SK-MEL-5 (cell line): ENCODE data around the gene USP12. TPM values are rescaled to one million over a fixed set of nuclear protein-coding genes. Genes with fewer than 3 reads are reported as not detected.
"Not testable (repeated sequence)": the region's sequence is repeated elsewhere in the genome, so short reads cannot be mapped to it uniquely, and the experiment has no call there.

Experiments used
- DNase-seq: peaks from one replicate; pipeline ENCODE4 v3.0.0-alpha.2; 2016; ENCODE audit warnings: low read depth, low spot score
- in situ Hi-C: cut with HindIII; loops from 2 replicates; pipeline ENCODE4 v1.10.0; 2016; ENCODE audit warnings: low sequenced_read_pairs, high pct_unique_total_duplicates, low pct_unique_long_range_greater_than_20kb
- total RNA-seq: library from RNA; depleted of rRNA; stranded (reverse); fragments of >200 nt; shearing (Covaris generic); gene quantifications from 2 replicates; pipeline ENCODE4 v1.2.3, GENCODE V29; 2014

USP12 gene
- total RNA-seq, 1 experiment from 2014 or later: 20.7 TPM

DNA sequence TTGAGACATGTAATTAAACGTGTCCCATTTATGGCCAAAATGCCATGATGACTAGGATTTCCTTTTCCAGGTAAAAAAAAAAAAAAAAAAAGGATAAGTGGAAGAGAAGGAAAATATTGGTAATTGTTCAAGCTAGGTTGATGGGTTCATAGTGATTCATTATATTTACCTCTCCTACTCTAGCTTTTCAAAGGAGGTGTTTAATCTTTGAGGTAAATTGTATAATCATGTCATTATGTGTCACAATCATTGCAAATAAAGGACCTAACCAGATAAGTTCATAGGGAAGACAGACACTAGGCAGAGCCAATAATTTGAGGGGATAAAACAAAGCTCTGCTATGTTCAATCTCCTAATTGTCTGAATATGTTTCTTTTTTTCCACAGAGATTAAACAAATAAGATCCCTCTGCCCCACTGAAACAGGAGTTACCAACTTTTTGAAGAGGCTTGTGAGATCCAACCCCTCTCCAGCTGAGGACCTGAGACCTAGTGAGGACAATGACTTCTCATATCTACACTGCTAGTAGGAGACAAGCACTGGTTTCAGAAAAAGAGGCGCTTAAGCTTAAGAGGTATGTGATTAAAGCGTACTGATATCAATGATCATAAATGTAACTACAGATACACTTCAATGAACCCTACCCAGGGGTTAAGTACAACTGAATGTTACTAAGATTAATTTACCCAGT lies 61.4 kb downstream of the USP12 start:
- no peak for DNase-seq
- in situ Hi-C loops: no loop called here

DNA sequence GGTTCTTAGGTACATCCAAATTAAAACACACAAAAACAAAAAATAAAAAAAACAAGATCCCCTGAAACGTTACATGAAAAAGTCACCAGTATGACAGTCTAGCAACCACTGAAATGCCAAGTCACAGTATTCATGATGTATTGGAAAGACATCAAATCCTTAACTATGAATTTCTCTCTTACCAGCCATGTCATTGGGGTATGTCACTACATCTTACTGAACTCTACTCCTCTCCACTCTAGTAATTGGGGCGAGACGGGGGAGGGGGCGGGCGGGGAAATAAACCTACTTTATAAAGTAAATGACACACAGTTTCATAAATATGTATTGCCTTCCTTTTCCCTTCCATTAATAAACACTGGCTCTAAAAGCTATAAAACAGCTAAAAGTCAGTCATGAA lies 65.5 kb downstream of the USP12 start:
- in situ Hi-C loops: no loop called here
- no peak for DNase-seq

DNA sequence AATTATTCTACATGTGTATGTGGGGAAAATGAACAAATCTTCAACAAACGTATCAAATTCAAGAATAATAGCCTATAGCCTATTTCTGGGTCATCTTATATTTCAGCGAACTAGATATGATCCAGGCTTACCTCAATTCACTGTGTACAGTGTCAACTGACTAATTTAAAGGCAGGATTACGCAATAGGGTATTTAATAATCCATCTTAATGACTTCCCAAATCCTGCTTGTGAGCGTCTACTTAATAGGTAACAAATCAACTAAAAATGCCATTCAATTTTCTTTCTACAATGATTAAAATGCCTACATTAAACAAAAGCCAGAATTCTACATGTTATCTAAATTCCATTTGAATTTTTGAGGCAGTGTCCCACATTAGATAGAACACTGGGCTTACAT lies 67.0 kb downstream of the USP12 start:
- in situ Hi-C loops: no loop called here
- DNase-seq: no peak

DNA sequence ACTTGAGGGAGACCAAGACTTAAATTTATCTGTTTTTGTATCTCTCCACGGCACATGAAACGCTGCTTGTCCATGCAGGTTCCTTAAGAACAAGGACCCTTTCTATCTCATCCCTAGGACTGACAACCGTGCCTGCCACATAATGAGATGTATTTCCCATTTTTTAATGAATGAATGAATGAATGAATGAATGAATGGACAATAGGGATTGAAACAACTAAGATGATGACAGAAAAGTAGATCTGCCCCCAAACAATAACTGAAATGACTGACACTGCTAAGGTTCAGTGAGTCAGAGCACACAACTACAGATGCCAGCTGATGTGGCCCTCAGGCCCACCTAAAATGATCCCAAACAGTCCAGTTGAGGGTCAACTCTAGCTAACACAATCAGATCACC lies 69.8 kb downstream of the USP12 start:
- DNase-seq: no peak
- in situ Hi-C loops: no loop called here

DNA sequence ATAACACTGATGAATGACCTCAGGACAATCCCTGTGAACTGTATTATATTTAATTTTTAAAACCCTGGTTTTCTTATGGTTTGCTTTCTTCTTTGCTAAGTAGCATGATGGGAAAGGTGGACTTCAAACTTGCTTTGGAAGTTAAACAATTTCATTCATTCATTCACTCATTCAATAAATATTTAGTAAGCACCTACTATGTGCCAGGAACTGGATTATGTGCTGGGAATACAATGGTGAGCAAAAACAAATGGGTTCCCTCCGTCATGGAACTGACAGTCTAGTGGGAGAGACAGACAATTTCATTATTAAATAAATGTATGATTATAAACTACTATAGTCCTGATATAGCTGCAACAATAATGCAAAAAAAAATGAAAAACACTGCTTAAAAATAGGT lies 70.3 kb downstream of the USP12 start:
- no peak for DNase-seq
- in situ Hi-C loops: no loop called here

DNA sequence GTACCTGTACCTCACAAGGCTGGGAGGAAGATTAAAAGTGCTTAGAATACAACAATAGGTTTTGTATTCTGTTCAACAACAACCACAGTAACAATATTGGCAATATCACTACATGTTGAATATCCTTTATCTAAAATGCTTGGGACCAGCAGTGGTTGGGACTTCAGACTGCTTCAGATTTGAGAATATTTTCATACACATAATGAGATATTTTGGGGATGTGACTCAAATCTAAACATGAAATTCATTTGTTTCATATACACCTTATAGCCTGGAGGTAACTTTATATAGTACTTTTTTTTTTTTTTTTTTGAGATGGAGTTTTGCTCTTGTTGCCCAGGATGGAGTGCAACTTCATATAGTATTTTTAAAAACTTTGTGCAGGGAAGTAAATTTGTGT lies 73.9 kb downstream of the USP12 start:
- in situ Hi-C loops: no loop called here
- no peak for DNase-seq

DNA sequence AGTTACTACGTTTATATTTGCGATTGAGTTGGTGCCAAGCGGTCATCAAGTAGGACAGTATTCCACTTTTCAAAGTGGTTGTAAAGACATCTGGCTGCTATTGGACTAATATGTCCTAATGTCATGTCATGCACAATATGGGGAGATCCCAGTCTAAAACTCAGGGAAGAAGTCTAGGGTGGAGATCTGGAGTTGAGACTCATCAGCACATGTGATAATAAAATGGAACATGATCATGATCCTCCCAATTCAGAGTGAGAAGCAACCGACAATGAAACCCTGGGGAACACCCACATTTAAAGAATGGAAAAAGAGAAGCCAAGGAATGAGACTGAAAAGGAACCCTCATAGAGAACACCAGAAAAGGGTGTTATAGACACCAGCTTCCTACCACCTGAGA lies 80.2 kb downstream of the USP12 start:
- in situ Hi-C loops: no loop called here
- no peak for DNase-seq

DNA sequence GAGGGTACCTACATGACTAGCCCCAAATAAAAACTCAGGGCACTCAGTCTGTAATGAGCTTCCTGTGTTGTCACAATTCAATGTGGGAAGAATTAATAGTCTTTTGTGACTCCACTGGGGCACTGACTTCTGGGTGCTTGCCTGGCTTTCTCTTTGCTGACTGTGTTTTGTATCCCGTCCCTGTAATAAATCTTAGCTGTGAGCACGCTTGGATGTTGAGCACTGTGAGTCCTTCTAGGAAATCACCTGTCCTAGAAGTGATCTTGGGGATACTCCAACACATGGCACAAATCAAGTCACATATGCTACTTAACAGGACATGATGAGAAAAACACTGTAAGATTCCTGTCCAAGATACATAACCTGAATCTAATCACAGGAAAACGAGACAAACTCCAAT lies 83.0 kb downstream of the USP12 start:
- DNase-seq: no peak
- in situ Hi-C loops: no loop called here

DNA sequence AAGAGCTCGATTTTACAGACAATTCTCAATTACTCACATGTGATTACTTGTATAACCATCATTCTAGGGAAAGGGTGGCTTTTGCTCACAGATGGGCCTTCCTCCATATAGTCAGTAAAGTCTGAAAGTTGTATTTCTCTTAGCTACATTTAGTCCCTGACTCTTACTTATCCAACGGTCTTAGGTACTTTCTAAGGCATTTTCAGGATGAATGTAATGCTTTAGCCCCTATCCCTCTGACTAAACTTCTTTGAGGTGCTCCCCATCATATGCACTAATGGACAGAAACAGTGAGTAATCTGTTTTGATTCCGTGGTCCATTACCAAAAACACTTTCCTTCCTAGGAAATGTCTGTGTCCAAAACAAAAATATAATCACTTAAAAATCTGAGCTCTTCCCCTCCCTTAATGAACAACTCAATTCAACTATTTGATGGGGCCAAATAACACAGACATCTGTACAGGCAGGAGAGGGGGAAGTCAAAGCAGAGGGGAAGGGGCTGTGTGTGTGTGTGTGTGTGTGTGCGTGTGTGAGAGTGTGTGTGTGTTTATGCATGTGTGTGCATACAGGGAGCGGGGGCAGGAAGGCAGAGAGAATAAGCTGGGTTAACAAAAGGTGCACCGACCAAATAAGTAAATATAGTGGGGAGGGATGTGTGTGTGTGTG lies 84.9 kb downstream of the USP12 start:
- in situ Hi-C loops: no loop called here

DNA sequence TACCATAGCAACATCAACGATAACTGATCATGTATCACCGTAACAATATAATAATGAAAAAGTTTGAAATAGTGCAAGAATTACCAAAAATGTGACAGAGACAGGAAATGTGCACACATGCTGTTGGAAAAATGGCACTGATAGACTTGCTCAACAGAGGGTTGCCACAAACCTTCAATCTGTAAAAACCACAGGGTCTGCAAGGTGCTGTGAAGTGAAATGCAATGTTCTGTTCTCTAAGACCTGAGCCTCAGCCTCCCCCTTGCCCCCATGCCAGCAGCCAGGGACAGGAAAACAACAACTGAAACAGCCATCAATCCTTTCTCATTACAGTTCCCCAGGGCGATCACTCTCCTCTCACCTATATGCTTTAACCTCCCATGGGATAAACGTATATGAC lies 88.4 kb downstream of the USP12 start:
- in situ Hi-C loops: no loop called here
- no peak for DNase-seq

More for the DNA sequence above, 84.9 kb downstream of the USP12 start:
- DNase-seq: no peak

DNA sequence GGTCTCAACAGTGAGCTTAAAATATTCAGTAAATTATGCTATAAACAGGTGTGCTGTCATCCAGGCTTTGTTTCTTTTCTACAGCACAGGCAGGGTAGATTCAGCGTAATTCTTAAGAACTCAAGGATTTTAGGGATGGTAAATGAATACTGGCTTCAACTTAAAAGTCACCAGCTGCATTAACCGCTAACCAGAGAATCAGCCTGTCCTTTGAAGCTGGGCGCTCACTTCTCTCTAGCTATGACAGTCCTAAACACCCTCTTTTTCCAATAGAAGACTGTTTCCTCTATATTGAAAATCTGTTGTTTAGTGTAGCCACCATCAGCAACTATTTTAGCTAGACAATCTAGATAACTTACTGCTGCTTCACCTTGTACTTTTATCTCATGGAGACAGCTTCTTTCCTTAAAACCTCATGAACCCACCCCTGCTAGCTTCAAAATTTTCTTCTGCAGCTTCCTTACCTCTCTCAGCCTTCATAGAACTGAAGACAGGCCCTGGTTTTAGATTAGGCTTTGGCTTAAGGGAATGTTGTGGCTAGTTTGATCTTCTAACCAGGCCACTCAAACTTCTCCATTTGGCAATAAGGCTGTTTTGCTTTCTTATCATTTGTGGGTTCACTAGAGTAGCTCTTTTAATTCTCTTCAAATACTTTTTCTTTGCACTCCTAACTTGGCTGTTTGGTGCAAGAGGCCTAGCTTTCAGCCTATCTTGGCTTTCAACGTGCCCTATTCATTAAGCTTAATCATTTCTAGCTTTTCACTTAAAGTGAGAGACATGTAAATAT lies 89.5 kb downstream of the USP12 start:
- no peak for DNase-seq
- in situ Hi-C loops: no loop called here

DNA sequence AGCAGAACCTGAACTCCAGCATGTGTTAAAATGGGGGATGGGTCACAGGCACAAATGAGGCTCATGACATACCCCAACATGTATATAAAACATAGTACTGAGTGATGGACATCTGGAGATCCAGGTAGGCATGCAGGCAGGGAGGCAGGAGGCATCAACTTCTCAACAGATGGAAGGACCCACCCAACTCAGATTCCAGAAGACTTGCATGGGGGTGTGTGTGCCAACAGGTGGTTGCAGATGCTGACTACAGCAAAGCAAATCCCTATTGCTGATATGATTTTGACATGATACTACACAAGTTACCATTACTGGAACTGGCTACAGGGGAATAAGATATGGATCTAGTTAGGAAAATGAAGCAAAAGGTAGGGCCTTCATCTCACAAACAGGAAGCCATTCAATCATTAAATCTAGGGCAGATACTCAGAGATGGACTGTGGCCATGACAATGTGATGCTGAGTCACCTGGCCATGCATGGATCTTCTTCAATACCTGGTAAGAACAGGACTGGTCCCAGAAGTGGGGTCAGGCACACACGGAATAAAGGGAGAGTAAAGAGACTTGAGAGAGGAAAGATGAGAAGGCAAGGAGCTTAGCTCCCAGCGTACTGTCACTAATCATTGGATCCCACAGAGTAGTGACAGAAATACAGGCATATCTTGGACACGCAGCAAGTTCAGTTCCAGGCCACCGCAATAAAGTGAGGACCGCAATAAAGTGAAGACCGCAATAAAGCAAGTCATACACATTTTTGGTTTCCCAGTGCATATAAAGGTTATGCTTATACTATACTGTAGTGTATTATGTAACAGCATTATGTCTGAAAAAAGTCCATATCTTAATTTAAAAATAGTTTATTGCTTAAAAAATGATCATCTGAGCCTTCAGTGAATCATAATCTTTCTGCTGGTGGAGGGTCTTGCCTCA lies 91.3 kb downstream of the USP12 start:
- in situ Hi-C loops: no loop called here
- DNase-seq: no peak

DNA sequence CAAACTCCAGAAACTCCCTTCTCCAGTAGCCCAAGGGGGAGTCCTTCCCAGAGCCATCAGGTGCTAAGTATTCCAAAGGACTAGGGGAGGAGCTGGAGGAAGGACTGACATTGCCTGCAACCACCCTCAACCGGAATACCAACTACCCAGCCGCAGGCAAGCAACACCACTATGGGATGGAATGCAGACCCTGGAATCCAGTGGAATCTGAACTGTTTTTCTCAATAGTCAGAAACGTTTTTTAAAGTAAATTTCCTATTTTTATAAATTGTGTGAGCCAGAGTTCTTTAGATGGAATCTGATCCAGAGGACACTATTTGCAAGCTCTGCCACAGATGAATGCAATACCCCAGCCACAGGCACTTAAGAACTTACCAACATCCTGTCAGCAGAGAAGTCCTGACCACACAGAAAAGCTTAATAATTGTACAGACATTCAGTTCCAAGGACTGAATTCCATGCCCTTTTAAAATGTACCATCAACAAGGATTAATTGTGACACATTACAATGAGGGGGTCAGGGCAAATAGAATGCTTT lies 92.1 kb downstream of the USP12 start:
- peak; percentile 54 for DNase-seq
- in situ Hi-C loops: no loop called here

DNA sequence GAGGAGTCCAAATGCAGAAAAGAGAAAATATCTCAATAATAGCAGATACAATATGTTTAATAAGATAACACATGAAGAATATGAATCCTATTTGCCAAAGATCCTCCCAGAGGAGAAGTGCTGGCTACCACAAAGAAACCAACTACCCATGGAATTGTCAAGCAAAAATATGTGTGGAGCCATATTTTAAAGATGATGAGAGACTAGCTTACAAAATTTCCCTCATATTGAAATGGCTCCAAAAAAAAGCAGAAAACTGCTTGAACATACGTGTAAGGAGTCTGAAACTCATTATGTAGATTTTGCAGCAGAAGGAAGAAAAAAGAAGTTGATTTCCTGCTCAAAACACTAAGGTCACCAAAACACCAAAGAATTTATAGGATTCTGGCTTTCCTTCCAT lies 94.2 kb downstream of the USP12 start:
- no peak for DNase-seq
- in situ Hi-C loops: no loop called here

DNA sequence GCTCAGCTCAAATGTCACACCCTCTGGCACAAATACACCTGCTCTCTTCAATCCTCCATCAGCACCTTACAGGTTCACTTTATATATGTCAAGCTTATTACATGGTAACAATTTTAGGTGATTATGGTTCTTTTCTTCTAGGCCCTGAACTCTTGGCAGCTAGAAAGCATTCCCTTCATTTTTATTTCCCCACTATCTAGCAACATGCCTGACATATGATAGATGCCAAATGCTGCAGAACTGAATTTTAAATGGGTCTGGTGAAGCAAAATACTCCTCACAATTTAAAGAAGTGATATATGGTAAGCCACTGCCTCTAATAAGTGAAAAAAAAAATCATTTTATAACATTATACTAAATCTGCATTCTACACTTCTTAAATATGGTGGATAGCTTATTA lies 95.2 kb downstream of the USP12 start:
- in situ Hi-C loops: no loop called here
- no peak for DNase-seq

DNA sequence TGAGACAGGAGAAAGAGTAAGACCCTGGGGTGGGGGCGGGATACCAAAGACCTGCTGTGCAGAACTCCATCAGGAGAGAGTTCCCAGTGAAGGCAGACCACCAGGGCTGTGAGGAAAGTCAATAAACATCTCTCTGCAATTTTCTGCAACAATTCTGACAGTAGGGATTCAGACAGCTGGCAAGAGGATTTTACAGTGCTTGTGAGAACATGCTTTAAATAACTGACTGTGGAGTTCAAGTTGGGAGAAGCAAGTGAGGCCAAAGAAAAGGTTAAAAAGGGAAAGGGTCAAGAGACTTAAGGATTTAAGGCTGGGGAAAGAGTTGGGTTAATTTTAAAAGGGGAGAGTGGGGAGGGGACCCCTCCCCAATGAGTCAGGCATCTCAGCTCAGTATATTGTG lies 98.4 kb downstream of the USP12 start:
- DNase-seq: no peak
- in situ Hi-C loops: no loop called here

DNA sequence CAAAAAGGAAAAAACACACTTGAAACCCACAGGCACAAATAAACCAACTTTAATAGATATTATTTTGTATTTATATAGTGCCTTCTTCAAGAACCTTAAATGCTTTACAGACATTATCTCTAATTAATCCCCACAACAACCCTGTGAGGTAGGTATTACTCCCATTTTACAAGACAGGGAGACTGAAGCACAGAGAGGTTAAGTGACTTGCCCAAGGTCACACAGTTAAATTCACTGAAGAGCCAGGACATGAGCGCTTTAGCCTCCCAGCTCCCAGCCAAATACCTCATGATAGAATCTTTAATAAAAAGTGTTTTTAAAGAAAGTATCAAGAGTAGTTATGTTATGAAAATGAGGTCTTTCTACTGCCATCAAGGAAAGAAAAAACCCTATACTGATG lies 105.5 kb downstream of the USP12 start:
- DNase-seq, in situ Hi-C loops: not testable (repeated sequence)

DNA sequence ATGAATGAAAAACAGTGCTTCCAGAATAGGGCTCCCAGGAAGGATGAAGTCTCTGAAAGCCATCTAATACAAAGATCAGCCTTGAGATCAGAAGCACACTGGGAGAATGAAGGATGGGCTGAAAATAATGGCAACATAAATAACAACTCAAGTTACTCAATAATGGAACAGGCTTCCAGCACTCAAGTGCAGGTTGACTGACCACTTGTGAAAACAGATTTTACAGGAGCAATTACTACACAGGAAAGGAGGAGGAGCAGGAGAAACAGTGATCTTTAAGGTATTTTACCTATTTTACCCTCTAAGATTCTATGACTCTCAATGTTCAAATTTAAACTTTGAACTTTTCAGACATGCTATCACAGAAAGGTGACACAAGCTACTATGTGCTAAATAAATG lies 106.0 kb downstream of the USP12 start:
- DNase-seq: no peak
- in situ Hi-C loops: no loop called here
